Measurements from ENCODE around the gene TMC7. TPM values are rescaled to one million over a fixed set of nuclear protein-coding genes. Genes with fewer than 3 reads are reported as not detected.
A peak's percentile ranks its signal among the peaks of the same experiment; 100 is the strongest.

TMC7 gene
- total and polyA plus RNA-seq, 2 of the 13 experiments (the other 11 are each of a cell fraction or from before 2014, with no cell fraction given): 1.2 to 5.1 TPM

DNA sequence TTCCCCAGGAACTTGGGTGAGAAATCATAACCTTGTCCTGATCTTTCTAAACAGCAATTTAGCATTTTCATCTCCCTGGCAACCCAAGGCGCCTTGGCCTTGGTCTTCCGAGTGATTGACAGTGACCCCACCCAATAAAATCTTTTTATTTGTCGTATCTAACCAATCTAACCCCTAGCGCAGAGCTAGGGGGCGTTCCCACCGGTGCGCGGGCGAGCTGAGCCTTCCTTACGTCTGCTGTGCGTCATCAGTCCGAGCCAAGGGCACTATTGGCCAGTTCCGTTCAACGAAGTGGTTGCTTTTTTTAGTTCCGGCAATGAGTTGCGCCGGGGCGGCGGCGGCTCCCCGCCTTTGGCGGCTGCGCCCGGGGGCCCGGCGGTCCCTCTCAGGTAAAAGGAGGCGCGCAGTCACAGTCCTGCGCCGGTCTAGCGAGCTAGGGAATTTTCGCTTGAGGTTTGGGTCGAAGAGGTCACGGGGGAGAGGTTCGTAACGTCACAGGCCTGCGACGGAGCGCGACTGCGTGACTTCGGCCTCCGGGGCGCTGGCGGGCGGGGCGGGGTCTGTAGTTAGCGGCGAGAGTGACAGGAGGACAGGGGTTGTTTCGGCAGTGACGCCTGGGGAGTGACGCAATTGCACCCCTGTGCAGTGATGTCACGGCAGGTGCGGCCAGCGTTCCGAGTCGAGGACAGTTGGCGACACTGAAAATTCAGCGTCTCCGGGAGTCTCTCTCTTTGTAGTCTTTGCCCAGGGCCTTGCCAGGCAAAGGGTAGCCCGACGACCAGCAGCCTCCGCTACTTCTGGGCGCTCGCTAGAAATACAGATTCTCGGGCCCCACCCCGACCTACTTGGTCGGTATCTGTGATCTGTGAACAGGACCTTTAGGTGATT is 83.9 kb downstream of the TMC7 start, which contains the start of gene COQ7 (continued):
- TF ChIP-seq ZNF382 (CRISPR knock-in tag; IDR thresholded peaks at IDR 0.05; ENCODE audit: borderline replicate concordance) (no peak), ELF3 (CRISPR knock-in tag; IDR thresholded peaks at IDR 0.05) (peak; percentile 68), PLRG1 (conservative IDR thresholded peaks at IDR 0.05) (no peak), KLF11 (CRISPR knock-in tag; IDR thresholded peaks at IDR 0.05) (no peak; the same call in 1 of the 2 replicates), JDP2 (CRISPR knock-in tag; IDR thresholded peaks at IDR 0.05; ENCODE audit: borderline replicate concordance) (no peak; the same call in 1 of the 2 replicates), MBD4 (IDR thresholded peaks at IDR 0.05; ENCODE audit: borderline replicate concordance, low read length) (no peak), MED1 (CRISPR knock-in tag; IDR thresholded peaks at IDR 0.05) (peak; percentile 33), ZFY (CRISPR knock-in tag; IDR thresholded peaks at IDR 0.05) (peak; percentile 91), CENPX (CRISPR knock-in tag; IDR thresholded peaks at IDR 0.05) (no peak), FOXO1 (CRISPR knock-in tag; IDR thresholded peaks at IDR 0.05) (peak; percentile 70), ZFP37 (CRISPR knock-in tag; IDR thresholded peaks at IDR 0.05; ENCODE audit: borderline replicate concordance) (no peak), ZNF616 (CRISPR knock-in tag; IDR thresholded peaks at IDR 0.05; ENCODE audit: low read depth) (no peak), JUND (CRISPR knock-in tag; IDR thresholded peaks at IDR 0.05) (peak; percentile 82; the same call in 1 of the 2 replicates), MBNL3 (CRISPR knock-in tag; conservative IDR thresholded peaks at IDR 0.05) (no peak)
- TF ChIP-seq, protein P1, sequence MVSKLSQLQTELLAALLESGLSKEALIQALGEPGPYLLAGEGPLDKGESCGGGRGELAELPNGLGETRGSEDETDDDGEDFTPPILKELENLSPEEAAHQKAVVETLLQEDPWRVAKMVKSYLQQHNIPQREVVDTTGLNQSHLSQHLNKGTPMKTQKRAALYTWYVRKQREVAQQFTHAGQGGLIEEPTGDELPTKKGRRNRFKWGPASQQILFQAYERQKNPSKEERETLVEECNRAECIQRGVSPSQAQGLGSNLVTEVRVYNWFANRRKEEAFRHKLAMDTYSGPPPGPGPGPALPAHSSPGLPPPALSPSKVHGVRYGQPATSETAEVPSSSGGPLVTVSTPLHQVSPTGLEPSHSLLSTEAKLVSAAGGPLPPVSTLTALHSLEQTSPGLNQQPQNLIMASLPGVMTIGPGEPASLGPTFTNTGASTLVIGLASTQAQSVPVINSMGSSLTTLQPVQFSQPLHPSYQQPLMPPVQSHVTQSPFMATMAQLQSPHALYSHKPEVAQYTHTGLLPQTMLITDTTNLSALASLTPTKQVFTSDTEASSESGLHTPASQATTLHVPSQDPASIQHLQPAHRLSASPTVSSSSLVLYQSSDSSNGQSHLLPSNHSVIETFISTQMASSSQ (IDR thresholded peaks at IDR 0.05; ENCODE audit: low read depth): no peak; the same call in 1 of the 2 replicates
- TF ChIP-seq, protein P1 (CRISPR knock-in tag; IDR thresholded peaks at IDR 0.05; ENCODE audit: borderline replicate concordance): peak; percentile 62; the same call in 1 of the 2 replicates
- TF ChIP-seq, protein P2, sequence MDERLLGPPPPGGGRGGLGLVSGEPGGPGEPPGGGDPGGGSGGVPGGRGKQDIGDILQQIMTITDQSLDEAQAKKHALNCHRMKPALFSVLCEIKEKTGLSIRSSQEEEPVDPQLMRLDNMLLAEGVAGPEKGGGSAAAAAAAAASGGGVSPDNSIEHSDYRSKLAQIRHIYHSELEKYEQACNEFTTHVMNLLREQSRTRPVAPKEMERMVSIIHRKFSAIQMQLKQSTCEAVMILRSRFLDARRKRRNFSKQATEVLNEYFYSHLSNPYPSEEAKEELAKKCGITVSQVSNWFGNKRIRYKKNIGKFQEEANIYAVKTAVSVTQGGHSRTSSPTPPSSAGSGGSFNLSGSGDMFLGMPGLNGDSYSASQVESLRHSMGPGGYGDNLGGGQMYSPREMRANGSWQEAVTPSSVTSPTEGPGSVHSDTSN (CRISPR knock-in tag; IDR thresholded peaks at IDR 0.05): peak; percentile 99
- TF ChIP-seq, protein P3, sequence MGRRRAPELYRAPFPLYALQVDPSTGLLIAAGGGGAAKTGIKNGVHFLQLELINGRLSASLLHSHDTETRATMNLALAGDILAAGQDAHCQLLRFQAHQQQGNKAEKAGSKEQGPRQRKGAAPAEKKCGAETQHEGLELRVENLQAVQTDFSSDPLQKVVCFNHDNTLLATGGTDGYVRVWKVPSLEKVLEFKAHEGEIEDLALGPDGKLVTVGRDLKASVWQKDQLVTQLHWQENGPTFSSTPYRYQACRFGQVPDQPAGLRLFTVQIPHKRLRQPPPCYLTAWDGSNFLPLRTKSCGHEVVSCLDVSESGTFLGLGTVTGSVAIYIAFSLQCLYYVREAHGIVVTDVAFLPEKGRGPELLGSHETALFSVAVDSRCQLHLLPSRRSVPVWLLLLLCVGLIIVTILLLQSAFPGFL (CRISPR knock-in tag; IDR thresholded peaks at IDR 0.05): no peak; the same call in 1 of the 2 replicates
- TF ChIP-seq, protein P4, sequence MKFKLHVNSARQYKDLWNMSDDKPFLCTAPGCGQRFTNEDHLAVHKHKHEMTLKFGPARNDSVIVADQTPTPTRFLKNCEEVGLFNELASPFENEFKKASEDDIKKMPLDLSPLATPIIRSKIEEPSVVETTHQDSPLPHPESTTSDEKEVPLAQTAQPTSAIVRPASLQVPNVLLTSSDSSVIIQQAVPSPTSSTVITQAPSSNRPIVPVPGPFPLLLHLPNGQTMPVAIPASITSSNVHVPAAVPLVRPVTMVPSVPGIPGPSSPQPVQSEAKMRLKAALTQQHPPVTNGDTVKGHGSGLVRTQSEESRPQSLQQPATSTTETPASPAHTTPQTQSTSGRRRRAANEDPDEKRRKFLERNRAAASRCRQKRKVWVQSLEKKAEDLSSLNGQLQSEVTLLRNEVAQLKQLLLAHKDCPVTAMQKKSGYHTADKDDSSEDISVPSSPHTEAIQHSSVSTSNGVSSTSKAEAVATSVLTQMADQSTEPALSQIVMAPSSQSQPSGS (CRISPR knock-in tag; IDR thresholded peaks at IDR 0.05): peak; percentile 86
